HG03039 (cell line): ENCODE measurements around the gene IQGAP1.

Experiments
- ATAC-seq: cut with Tn5 transposase; IDR thresholded peaks from one replicate; pipeline ENCODE4 v1.9.1; 2021; ENCODE audit warnings: mild to moderate bottlenecking, moderate library complexity; ENCODE audit not compliant: unreplicated experiment

Gene IQGAP1

GRCh38 chr15:90436952-90437351 lies 48.9 kb downstream of the IQGAP1 start:
- ATAC-seq, result no peak

- ATAC-seq, result no peak
Observed at GRCh38 chr15:90437516-90437915, 49.5 kb downstream of the IQGAP1 start.

GRCh38 chr15:90439946-90440345 lies 51.9 kb downstream of the IQGAP1 start:
- ATAC-seq, result no peak

- ATAC-seq, result no peak
Observed at GRCh38 chr15:90441027-90441426, 53.0 kb downstream of the IQGAP1 start.

- ATAC-seq, result no peak
Observed at GRCh38 chr15:90442423-90442822, 54.4 kb downstream of the IQGAP1 start.

- no peak for ATAC-seq
Observed at GRCh38 chr15:90449206-90449735, 61.2 kb downstream of the IQGAP1 start.

GRCh38 chr15:90451053-90451850 lies 63.2 kb downstream of the IQGAP1 start:
- no peak for ATAC-seq

GRCh38 chr15:90456236-90456635 lies 68.2 kb downstream of the IQGAP1 start:
- no peak for ATAC-seq

- no peak for ATAC-seq
Observed at GRCh38 chr15:90458061-90458460, 70.0 kb downstream of the IQGAP1 start.

GRCh38 chr15:90459368-90459767 lies 71.3 kb downstream of the IQGAP1 start:
- no peak for ATAC-seq

GRCh38 chr15:90460142-90460824 lies 72.2 kb downstream of the IQGAP1 start:
- ATAC-seq, result no peak

GRCh38 chr15:90463381-90463780 lies 75.3 kb downstream of the IQGAP1 start:
- no peak for ATAC-seq

GRCh38 chr15:90465140-90465929 lies 77.3 kb downstream of the IQGAP1 start:
- ATAC-seq, result no peak

- ATAC-seq, result no peak
Observed at GRCh38 chr15:90465930-90466567, 78.0 kb downstream of the IQGAP1 start.

GRCh38 chr15:90469723-90470122 lies 81.7 kb downstream of the IQGAP1 start:
- ATAC-seq, result no peak

GRCh38 chr15:90470453-90470852 lies 82.4 kb downstream of the IQGAP1 start:
- ATAC-seq, result no peak

- ATAC-seq, result no peak
Observed at GRCh38 chr15:90471126-90471525, 83.1 kb downstream of the IQGAP1 start.

- no peak for ATAC-seq
Observed at GRCh38 chr15:90471769-90472168, 83.7 kb downstream of the IQGAP1 start.

- ATAC-seq, result no peak
Observed at GRCh38 chr15:90478846-90479481, 90.9 kb downstream of the IQGAP1 start.

GRCh38 chr15:90479656-90480055 lies 91.6 kb downstream of the IQGAP1 start:
- ATAC-seq, result no peak
